Stimulated activated CD4-positive, alpha-beta T cell treated with anti-CD3 and anti-CD28 coated beads, Interleukin-4, amount 100 ng/mL, for 4 hours (primary cell): Measurements from ENCODE around the gene FARP1.

Experiments used
- DNase-seq, 2 experiments: peaks; one replicate each; pipeline ENCODE4 v3.0.0-alpha.2; 2020

FARP1 gene, protein sequence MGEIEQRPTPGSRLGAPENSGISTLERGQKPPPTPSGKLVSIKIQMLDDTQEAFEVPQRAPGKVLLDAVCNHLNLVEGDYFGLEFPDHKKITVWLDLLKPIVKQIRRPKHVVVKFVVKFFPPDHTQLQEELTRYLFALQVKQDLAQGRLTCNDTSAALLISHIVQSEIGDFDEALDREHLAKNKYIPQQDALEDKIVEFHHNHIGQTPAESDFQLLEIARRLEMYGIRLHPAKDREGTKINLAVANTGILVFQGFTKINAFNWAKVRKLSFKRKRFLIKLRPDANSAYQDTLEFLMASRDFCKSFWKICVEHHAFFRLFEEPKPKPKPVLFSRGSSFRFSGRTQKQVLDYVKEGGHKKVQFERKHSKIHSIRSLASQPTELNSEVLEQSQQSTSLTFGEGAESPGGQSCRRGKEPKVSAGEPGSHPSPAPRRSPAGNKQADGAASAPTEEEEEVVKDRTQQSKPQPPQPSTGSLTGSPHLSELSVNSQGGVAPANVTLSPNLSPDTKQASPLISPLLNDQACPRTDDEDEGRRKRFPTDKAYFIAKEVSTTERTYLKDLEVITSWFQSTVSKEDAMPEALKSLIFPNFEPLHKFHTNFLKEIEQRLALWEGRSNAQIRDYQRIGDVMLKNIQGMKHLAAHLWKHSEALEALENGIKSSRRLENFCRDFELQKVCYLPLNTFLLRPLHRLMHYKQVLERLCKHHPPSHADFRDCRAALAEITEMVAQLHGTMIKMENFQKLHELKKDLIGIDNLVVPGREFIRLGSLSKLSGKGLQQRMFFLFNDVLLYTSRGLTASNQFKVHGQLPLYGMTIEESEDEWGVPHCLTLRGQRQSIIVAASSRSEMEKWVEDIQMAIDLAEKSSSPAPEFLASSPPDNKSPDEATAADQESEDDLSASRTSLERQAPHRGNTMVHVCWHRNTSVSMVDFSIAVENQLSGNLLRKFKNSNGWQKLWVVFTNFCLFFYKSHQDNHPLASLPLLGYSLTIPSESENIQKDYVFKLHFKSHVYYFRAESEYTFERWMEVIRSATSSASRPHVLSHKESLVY

DNA sequence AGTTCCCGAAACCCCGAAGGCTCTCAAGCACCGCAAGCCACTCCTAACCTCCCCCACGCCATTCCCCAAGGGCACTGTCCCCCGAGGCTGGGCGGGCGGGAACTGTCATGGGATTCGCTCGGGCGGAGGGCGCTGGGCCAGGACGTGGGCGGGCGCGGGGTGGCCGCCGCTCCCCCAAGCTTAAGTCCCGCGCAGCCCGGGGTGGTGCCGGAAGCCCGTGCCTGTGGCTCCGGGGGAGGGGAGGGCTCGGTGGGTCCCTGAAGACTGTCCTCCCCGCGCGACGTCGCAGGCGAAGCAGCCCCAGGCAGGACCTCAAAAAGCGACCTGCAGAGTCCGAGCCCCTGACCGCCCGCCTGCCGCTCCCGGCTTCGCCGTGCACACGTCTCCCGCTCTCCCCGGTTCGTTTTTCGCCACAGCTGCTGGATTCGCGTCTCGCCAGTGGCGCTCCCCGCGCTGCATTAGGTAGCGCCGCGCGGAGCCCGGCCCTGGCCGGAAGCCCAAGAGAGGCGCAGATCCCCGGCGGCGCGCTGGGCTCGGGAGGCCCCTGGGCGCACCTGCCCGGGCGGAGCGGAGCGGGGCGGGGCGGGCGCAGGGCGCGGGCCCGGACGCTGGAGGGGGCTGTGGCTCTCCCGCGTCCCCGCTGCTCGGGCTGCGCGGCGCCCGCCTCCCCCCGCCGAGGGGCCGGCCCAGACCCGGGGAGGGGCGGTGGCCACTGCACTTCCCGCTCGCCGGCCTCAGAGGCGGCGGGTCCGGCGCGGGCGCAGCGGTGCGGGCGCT lies at the start of gene FARP1:
Gene FARP1, plus strand, starts transcription at position 715 of the 777 bp plus-strand sequence. CDS start 70,149 bp downstream, outside the sequence.
- peak in 1 of 2 experiments; percentile 17 for DNase-seq

DNA sequence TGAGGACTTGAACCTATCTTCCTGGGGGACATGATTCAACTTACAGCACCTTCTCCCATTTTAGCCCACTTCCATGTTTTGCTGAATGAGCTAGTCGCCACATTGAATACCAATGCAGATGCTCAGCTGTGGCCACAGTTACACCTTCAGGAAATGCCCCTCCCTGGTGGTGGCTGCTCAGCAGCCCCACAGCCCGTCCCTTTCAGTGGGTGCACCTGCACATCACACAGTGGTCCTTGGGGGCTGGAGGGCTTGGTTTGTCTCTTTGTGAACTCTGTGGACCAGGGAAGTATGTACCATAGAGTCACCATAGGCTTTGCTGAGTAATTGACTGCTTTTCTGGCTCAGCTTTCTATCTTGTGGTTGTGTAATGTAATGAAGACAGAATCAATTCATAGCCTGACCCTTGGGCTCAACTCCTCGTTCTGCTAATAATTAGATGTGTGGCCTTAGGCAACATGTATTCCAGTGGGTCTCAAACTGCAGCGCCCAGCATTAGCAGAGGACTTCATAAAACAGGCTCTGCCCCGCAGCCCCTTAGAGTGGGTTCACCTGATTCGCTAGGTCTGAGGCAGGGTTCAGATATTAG lies 48.1 kb upstream of the FARP1 start:
- no peak for DNase-seq

DNA sequence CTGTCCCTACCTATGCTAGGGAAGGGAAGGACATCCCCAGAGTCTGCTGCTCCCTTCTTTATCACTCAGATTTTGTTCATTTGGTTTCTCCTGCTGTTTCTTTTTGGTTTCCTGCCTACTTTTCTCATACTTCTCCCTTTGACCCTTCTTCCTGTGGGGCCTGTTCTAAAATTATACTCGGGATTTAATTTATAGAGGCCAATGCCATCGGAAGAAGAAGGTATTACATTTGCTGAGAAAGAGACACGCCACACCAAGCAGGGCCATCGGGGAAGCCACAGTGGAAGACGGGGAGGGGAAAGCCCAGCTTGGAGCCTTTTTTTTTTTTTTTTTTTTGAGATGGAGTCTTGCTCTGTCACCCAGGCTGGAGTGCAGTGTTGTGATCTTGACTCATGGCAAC lies 46.8 kb upstream of the FARP1 start:
- no peak for DNase-seq

DNA sequence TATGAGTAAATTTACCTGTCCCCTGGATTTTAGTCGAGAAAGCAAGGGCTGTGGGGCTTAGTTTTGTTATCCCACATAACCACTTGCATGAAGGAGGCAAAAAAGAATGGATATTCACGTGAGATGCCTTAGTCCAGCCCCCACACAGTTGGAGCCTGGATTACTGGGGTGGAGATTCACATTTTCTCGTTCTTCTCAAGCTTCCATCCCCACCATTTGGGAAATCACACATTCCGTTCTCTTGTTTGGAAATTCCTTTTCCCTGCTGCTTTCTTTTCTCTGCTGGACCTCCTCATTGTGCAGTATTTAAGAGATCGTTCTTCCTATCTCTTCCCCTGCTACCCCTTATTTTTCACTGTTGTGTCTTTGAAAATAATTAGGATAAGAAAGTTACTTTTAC lies 45.1 kb upstream of the FARP1 start:
- DNase-seq: no peak

DNA sequence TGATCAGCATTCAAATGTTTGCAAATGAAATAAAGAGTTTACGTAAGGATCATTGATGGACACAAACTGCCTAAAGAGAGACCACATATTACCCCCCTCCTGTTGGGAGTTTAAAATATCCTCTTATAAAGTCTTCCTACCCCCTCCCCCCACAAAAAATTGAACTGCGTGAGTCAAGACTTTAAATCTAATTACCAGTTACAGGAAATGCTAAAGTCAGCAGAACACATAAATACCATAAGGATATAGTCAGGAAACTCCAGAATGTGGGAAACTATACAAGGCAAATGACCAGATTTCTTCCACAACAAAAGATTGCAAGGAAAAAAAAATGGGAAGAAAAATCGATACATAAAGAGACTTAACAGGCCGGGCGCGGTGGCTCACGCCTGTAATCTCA lies 44.4 kb upstream of the FARP1 start:
- DNase-seq: no peak

DNA sequence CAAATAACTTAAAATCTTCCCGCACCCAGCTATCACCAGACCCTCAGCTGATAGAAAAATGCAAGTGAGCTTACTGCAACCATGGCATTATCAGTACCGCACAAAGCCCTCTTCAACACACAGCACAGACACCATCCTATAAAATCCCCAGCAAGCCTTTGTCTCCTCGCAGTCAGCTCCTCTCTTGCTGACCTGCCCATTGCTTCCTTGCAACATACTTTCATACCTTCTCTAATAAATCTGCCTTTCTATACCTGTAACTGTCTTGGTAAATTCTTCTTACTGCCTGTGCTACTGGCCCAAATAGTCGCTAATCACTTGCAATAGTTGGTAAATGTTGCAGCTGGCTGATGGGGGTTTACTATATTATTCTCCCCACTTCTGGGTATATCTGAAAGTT lies 43.3 kb upstream of the FARP1 start:
- DNase-seq: no peak

DNA sequence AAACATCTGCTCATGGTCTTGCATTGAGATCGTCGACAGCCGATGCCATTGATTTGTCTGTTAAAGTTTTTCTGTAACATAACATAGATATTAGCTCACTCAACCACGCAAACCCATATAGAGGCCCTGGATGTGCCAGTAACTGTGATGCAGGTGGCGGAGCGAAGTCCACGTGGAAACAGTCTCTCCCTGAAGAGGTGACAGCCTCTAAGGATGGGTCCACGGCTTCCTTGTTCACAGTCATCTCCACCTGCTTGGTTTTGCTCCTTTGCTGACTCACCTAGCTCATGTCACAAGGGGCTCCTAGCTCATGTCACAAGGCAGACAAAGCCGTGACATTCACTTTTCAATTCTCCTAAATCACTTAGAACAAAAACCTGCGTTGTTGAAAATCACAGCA lies 42.4 kb upstream of the FARP1 start:
- no peak for DNase-seq

DNA sequence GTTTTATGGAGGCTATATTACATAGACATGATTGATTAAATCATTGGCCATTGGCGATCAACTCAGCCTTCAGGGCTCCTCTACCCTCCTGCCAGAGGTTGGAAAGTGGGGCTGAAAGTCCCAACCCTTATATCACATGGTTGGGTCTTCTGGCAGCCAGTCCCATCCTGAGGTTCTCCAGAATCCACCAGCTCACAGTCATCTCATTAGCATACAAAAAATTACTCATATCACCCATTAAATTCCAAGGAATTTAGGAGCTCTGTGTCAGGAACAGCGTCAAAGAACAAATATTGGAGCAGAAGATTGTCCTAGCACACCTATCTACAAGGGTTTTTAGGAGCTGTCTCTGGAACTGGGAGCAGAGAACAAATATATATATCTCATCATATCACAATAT lies 39.4 kb upstream of the FARP1 start:
- DNase-seq: no peak

DNA sequence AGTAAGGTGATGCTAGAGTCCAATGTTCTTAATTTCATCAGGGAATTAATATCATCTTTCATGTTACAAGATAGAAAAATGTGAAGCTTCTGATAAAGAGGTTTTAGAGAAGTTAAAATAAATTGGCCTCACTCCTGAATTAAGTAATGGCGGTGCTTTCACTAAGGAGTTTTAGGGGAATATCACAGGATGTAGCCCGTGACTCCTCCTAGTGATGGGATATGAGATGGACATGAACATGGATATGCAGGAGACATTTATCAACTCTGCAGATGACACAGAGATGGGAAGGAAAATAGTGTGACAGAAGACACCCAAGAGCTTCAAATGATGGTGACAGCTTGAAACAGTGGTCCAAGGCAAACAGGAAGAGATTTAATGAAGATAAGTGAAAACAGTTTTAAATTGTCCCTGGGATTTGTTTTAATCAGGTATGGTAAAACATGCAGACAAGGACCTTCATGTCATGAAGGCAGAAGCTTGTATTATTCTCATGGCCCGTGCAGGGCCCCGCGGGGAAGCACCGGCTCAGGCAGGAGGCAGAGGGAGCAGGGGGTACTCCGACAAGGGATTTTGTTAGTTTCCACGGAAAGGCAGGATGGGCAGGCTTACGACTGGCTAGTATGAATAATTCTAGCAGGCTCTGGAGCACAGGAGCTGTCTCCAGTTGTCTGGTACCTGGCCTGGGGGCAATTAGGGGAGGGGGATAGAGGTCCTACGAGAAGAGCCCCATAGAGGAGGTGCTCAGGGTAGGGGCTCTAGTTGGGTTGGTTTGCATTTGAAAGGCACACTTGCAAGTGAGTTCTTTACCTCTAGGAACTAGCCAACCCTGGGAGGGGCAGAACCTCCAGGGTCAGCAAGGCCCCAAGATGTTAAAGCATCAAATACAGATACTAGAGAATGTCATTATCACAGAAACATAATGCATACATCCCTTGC lies 38.7 kb upstream of the FARP1 start:
- DNase-seq: no peak

DNA sequence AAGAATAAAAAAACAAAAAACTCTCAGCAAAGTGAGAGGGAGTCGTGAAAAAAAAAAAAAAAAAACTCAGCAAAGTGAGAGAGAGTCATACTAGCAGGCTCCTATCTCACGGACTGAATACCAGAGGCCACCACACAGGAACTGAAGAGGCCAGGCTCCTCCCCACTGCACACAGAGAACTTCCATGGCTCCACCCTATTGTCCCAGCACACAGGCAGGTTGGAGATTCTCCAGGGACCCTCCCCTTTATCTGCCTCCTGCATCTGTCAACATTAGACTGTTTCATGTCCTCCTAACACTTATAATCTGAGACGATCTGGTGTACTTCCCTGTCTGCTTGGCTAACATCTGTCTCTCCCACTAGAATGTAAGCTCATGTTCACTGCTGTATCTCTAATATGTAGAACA lies 37.0 kb upstream of the FARP1 start:
- no peak for DNase-seq

DNA sequence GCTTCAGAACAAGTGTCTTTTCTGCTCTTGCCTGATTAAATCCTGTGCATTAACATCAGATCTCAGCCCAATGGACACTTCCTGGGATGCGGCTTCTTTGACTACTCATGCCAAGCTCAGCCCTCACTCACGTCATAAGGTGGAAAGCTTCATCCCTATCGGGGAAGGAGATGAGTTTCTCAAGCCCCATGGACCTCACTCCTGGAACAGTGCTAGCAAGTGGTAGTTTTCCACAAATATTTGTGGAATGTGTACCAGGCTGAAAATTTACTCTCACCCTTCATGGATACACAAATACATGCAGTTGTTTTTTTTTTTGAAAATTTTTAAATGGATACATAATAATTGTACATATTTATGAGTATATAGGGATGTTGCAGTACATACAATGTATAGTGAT lies 34.6 kb upstream of the FARP1 start:
- DNase-seq: no peak

DNA sequence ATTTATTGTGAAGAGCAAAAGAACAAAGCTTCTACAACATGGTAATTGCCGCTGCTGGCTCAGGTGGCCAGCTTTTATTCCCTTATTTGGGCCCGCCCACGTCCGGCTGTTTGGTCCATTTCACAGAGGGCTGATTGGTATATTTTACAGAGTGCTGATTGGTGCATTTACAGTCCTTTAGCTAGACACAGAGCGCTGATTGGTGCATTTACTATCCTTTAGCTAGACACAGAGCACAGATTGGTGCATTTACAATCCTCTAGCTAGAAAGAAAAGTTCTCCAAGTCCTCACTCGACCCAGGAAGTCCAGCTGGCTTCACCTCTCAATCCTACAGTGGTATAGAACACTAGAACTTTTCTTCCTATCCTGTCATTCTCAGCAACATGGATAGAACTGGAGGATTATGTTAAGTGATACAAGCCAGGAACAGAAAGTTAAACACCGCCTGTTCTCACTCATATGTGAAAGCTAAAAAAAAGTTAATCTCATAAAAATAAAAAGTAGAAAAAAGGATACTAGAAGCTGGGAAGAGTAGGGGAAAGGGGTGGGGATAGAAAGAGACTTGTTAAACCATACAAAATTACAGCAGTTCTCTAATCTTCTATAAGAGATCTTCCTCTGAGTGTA lies 33.6 kb upstream of the FARP1 start:
- no peak for DNase-seq

DNA sequence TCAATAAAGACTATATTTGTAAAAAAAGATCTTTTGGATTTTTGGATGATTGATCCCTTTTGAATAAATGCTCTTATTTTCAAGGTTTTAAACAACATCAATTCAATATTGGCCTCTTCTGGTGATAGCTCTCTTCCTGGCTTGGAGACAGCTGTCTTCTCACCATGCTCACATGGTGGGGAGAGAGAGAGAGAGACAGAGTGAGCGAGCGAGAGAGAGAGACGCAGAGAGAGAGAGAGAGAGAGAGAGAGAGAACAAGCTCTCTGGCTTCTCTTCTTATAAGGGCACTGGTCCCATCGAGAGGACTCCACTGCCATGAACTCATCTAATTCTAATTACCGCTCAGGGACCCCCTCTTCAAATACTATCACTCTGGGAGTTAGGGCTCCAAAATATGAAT lies 32.1 kb upstream of the FARP1 start:
- DNase-seq: no peak

DNA sequence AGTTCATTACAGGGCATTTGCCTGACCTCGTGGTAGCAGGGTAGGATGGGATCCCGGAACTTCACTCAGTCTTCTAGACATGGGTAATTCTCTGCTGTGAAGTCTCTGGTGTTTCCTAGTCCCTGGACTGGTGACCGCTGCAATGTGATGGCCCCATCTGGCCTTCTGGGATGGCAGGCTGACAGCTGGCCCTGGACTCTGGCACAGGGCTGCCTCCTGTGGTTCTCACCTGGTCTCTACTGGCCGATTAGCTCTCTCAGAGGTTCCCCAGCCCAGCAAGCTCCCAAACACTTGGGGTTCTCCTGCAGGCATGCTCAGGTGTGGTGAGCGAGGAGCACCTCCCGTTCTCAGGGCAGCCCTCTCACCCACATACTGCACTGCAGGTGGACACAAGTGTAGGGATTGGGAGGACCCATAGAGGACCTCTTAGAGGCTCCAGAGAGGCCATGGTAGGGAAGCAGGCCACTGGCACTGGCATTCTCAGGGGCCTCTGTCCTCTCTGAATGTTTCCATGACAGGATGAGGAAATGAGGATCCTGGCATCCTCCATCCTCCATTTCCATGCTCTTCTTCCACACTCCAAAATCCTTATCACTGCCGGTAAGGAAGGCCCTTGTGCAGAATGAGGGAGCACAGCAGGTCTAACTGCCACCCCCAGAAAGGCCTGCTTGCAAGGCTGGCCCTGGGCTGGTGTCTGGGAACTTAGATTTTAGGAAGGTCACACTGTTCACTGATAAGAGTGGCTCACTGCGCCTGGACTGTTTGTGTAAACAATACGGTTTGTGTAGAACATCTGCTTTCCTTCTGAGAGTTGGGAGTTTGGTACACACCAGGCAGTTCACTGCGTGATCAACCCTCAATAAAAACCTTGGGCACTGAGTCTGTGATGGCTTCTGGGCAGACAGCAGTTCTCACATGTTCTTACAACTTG lies 31.5 kb upstream of the FARP1 start:
- DNase-seq: no peak

DNA sequence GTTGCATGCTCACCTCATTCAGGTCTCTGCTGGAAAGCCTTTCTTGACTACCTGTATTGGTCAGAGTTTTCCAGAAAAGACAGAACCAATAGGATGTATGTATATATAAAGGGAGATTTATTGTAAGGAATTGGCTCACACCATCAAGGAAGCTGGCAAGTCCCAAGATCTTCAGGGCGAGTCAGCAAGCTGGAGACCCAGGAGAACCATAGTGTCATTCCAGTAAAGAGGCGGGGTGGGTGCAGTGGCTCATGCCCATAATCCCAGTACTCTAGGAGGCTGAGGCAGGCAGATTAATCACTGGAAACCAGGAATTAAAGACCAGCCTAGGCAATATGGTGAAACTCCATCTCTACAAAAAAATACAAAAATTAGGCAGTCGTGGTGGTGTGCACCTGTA lies 30.4 kb upstream of the FARP1 start:
- DNase-seq: no peak

DNA sequence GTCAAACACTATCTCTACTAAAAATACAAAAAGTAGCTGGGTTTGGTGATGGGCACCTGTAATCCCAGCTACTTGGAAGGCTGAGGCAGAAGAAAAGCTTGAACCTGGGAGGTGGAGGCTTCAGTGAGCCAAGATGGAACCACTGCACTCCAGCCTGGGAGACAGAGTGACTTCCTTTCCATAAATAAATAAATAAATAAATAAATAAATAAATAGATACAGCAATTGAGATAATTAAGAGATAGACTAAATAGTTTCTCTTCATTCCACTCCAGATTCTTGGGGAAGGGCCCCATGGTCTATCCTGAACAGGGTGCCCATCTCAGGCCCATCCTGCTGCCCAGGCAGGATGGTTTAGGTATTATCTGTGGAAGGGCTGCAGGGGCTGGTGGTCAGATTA lies 24.0 kb upstream of the FARP1 start:
- no peak for DNase-seq

DNA sequence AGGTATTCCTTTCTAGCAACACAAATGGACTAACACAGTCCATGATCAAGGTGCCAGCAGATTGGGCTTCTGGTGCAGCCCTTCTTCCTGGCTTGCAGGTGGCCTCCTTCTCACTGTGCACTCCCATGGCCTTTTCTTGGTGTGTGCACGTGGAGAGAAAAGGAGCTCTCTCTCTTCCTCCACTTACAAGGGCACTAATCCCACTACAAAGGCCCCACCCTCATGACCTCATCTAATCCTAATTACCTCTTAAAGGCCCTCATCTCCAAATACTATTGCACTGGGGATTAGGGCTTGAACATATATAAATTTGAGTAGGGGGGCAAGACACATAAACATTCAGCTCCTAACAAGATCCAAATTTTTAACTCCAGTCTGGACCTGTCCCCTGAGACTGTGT lies 19.7 kb upstream of the FARP1 start:
- no peak for DNase-seq

DNA sequence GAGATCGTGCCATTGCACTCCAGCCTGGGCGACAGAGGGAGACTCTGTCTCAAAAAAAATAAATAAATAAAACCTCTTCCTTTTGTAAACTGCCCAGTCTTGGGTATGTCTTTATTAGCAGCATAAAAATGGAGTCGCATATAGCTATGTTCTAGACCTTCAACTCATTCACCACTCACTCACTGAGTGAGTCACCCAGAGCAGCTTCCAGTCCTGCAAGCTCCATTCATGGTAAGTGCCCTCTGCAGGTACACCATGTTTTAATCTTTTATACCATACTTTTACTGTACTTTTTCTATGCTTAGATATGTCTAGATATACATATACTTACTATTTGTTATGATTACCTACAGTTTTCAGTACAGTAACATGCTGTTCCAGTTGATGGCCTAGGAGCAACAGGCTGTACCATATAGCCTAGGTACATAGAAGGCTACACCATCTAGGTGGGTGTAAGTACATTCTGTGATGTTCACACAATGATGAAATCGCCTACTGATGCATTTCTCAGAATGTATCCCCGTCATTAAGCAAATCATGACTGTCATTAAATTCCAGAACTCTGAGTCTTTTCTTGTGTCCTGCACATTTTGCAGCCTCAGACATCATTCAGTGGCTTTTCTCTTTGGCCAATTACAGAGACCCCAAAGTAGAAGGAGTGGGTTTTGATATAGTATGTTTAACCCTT lies 13.7 kb upstream of the FARP1 start:
- DNase-seq: no peak

DNA sequence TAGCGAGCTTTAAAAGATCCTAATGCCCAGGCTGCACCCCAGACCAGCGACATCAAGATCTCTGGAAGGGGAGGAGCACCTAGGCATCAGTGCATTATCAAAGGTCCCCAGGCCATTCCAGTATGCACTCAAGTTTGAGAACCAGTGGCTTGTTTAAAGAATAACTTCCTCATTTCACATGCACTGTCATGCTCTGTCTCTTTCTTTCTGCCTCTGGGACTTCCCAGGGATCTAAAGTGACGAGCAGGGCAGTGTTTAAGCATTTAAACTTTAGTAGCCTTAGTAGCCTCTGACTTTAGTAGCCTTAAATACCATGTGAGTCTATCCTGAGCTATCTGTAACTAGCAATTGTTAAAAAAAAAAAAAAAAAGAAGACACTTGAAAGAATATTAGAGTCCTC lies 8.9 kb upstream of the FARP1 start:
- DNase-seq: no peak
